Activated CD4-positive, alpha-beta T cell treated with anti-CD3 and anti-CD28 coated beads for 4 hours (primary cell): ENCODE results near the gene CSGALNACT2.
"Not testable (repeated sequence)": the region's sequence is repeated elsewhere in the genome, so short reads cannot be mapped to it uniquely, and the experiment has no call there.

Experiments
- DNase-seq, 2 donors: peaks; one replicate each; pipeline ENCODE4 v3.0.0-alpha.2; 2020

CSGALNACT2 gene

DNA sequence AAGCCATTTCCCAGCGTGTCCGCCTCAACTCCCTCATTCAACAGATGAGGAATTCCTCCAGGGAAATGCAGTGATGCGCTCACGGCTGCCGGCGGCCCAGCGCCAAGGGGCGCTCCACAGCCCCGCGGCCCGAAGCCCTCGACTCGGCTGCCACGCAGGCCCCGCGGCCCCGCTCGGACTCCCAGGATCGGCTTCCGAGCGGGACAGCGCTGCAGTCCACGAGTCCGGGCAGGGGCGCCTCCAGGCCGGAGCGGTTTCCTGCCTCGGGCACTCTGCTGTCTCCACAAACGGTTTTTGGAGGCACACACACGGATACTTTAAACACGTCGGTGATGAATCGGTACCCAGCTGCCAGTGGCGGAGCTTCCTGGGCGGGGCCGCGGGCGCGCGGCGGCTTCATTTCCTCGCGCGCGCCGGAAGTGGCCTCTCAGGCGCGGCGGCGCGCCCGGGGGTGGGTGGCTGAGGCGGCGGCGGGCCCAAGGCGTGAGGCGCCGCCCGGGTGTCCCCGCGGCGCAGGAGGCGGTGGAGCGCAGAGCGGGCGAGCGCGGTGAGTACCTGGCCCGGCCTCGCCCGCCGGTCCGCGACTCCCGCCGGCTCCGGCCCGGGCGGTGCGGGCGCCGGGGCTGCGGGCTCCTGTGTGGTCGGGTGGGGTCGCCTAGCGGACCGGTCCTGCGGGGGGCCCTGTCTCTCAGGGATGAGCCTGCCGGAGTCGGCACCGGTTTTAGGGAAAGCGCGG is at the start of gene CSGALNACT2:
Gene CSGALNACT2, plus strand, starts transcription at position 425 of the 736 bp plus-strand sequence. CDS start 16,705 bp downstream, outside the sequence.
- DNase-seq = peak; percentile 86

DNA sequence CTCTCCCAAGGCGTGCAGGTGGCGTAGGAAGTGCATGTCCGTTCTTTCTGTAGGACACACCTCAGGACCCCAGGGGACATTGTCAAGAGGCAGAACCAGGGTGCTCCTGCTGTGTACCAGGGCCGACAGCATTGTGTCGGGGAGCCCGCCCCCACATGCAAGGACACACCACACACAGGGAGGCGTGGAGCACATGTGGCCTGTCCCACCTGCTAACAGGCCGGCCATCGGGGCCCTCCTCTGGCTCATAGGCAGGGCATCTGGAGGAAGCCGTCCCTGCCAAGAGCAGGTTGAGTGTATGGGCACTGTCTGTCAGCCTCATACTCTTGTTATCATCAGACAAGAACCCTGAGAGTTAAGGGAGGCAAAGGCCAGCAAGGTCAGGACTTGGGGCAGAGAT is 48.7 kb upstream of the CSGALNACT2 start:
- no peak for DNase-seq

GRCh38 chr10:43090188-43090587 is 48.1 kb upstream of the CSGALNACT2 start:
- DNase-seq = no peak

DNA sequence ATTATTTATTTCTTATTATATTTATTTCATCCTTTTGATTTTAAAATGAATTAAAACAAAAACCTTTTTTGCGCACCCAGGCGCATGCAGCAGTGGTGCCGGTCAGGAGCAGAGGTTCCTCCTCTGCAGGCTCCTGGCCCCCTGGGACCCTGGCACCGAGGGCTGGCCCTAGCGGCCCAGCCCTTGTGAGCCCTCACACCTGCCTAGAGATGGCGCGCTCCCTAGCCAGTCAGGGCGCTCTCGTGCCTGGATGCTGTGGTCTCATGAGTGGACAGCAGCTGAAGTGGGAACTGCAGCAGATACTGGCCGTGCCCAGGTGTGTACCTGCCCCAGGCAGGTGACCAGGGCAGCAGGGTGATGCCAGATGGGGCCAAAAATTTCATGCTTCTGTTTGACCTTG is 47.6 kb upstream of the CSGALNACT2 start:
- DNase-seq = no peak

DNA sequence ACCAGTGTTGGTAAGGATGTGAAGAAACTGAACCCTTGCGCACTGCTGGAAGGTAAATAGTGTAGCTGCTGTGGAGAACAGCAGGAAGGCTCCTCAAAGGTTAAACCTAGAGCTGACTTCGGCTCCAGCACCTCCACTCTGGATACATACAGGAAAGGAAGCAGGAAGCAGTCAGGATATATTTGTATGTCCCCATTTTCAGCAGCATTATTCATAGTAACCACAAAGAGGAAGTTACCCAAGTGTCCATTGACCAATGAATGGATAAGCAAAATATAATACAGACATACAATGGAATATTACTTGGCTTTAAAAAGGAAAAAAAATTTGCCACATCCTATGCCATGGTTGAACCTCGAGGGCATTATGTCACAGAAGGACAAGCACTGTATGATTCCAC is 46.4 kb upstream of the CSGALNACT2 start:
- DNase-seq = no peak

DNA sequence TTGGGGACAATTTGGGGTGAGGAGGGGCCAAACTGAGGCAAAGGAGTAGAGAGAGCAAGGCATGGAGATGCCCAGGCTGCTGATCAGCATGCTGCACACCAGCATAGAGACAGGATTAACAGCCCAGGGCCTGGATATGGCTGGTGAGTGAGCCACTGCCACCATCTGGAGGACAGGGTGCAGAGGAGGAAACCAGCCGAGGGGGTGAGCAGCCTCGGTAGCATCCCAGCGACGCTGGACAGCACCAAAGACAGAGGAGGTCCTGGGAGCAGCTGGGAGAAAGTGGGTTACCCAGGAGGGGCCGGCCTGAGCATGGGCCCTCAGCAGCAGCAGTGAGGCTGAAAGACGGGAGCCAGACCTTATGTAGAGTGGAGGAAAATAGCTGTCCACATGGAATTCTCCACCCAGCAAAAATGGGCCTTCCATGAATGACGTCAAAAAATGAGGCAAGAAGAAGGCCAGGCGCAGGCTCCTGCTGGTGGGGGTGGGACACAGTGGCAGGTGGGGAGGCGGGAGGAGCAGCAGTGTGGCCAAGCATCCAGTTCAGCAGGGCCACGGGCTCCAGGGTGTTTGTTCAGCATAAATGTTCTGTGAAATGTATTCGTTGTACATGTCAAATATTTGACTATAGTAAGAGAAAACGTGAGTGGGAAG is 44.7 kb upstream of the CSGALNACT2 start:
- no peak for DNase-seq

DNA sequence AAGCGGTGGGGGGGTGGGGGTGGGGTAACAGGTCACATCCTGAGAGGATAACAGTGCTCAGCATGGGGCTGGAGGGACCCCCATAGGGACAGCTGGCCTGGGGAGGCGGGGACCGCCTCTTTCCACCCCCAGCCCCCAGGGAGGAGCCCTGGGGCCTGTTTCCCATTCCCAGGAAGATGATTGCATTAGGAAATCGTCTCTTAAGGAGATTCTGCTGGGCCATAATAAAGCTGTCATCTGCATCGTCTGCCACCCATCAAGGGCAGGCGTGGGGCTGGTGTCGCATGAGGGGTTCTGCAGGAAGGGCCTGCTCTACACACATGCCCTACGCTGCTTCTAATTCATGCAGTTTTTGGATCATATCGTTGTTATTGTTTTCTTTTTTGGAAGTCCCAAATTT is 44.2 kb upstream of the CSGALNACT2 start:
- DNase-seq = no peak

GRCh38 chr10:43099339-43099738 is 38.9 kb upstream of the CSGALNACT2 start:
- DNase-seq = not testable (repeated sequence)

DNA sequence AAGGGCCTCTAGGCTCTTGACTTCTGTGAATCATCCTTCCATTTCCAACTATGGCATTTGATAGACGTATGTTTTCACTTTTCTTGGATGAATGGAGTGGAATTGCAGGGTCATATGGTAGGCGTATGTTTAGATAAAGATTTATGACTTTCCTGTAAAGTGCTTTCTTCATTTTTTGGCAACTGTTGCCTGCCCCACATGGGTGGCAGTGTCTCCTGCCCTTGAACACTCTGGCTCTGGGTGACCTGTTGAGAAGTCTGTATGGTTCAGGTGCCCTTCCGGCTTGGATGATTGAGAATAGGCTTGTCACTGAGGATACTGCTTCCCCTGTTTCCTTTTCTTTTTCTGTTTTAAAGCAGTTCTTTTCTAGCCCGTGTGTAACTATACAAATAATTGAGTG is 38.3 kb upstream of the CSGALNACT2 start:
- DNase-seq = no peak

DNA sequence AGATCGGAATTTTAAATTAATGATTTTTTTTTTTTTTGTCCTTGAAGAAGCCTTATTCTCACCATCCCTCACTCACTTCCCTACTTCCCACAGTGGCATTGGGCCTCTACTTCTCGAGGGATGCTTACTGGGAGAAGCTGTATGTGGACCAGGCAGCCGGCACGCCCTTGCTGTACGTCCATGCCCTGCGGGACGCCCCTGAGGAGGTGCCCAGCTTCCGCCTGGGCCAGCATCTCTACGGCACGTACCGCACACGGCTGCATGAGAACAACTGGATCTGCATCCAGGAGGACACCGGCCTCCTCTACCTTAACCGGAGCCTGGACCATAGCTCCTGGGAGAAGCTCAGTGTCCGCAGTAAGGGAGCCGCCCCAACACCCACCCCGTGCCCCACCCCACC is 37.9 kb upstream of the CSGALNACT2 start:
- DNase-seq = no peak

- no peak for DNase-seq
Measured at GRCh38 chr10:43102063-43102828, 36.0 kb upstream of the CSGALNACT2 start.

GRCh38 chr10:43105102-43105955 is 32.9 kb upstream of the CSGALNACT2 start:
- DNase-seq = peak; percentile 75 to 76

- no peak for DNase-seq
Measured at GRCh38 chr10:43105956-43106229, 32.4 kb upstream of the CSGALNACT2 start.

- DNase-seq = no peak
Measured at GRCh38 chr10:43106256-43107091, 31.8 kb upstream of the CSGALNACT2 start.

- DNase-seq = no peak
Measured at GRCh38 chr10:43108951-43109350, 29.3 kb upstream of the CSGALNACT2 start.

- DNase-seq = no peak
Measured at GRCh38 chr10:43109671-43110249, 28.5 kb upstream of the CSGALNACT2 start.

GRCh38 chr10:43110338-43111071 is 27.7 kb upstream of the CSGALNACT2 start:
- DNase-seq = no peak

DNA sequence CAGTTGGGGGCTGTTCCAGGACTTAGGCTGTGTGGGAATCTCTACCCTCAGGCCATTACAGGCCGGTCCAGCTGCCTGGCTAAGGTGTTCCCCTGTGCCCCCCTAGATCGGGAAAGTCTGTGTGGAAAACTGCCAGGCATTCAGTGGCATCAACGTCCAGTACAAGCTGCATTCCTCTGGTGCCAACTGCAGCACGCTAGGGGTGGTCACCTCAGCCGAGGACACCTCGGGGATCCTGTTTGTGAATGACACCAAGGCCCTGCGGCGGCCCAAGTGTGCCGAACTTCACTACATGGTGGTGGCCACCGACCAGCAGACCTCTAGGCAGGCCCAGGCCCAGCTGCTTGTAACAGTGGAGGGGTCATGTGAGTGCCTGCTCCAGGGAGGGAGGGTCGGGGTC is 27.1 kb upstream of the CSGALNACT2 start:
- DNase-seq = no peak

- DNase-seq = no peak
Measured at GRCh38 chr10:43111921-43112607, 26.2 kb upstream of the CSGALNACT2 start.

DNA sequence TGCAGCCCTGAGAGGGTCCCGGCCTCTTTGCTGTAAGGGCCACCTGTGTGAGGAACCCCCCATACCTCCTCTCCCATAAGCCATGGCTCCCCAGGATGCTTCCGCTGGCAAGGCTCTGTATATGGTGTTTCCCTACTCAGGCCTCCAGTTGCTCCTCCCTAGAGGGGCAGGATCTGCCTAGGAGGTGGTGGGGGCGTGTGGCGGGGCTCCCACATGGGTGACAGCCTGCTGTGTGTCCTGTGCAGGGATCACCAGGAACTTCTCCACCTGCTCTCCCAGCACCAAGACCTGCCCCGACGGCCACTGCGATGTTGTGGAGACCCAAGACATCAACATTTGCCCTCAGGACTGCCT is 25.7 kb upstream of the CSGALNACT2 start:
- no peak for DNase-seq
